Keratinocyte (primary cell): ENCODE results near the gene ULK2.

ENCODE experiments used
- CTCF ChIP-seq, 3 experiments: IDR thresholded peaks in 1 of 3; conservative IDR thresholded peaks in 1 of 3; optimal IDR thresholded peaks in 1 of 3; 2 replicates in 2 of 3; 3 replicates in 1 of 3; pipeline versions ENCODE3 to v1.5.1; 2011; ENCODE audit warnings: low read length in 3 of 3, mild to moderate bottlenecking in 3 of 3, moderate library complexity in 2 of 3, control low read depth in 1 of 3, inconsistent platforms in 1 of 3; ENCODE audit not compliant: insufficient read depth in 2 of 3; ENCODE audit errors: extremely low read depth in 1 of 3
- EZH2 ChIP-seq: IDR thresholded peaks from one replicate; pipeline ENCODE4 v1.6.1; 2012; ENCODE audit warnings: inconsistent platforms, mild to moderate bottlenecking, low read length, moderate library complexity

- TF ChIP-seq CTCF (optimal IDR thresholded peaks at IDR 0.05 in 1 of 3, IDR thresholded peaks at IDR 0.05 in 1 of 3, conservative IDR thresholded peaks at IDR 0.05 in 1 of 3; ENCODE audit: extremely low read depth in 1 of 3, insufficient read depth in 2 of 3, low read length in 3 of 3) (peak; percentile 86 to 97 (median 88)), EZH2 (no peak)
Measured at GRCh38 chr17:19753661-19754463, 113.9 kb downstream of the ULK2 start.
